Epithelial cell of esophagus (primary cell): ENCODE results near the gene DYNLT1.
"Not testable (repeated sequence)": the region's sequence is repeated elsewhere in the genome, so short reads cannot be mapped to it uniquely, and the experiment has no call there.

Experiments used
- DNase-seq: peaks from one replicate; pipeline ENCODE4 v3.0.0; 2010; ENCODE audit warnings: low read depth
- H3K4me3 ChIP-seq: 2 replicates; pipeline ENCODE4 v1.5.1; 2011; ENCODE audit warnings: mild to moderate bottlenecking, low read length, control low read depth
- CTCF ChIP-seq: IDR thresholded peaks from 2 replicates; pipeline ENCODE4 v1.5.1; 2011; ENCODE audit warnings: low read depth, mild to moderate bottlenecking, low read length, control low read depth, inconsistent platforms; ENCODE audit not compliant: insufficient read depth; ENCODE audit errors: missing control alignments

The DYNLT1 gene

GRCh38 chr6:158654498-158654897, 10.0 kb upstream of the DYNLT1 start:
- DNase-seq: peak; percentile 57
- TF ChIP-seq CTCF: no peak
- H3K4me3 ChIP-seq: no peak overlapping the region

DNA sequence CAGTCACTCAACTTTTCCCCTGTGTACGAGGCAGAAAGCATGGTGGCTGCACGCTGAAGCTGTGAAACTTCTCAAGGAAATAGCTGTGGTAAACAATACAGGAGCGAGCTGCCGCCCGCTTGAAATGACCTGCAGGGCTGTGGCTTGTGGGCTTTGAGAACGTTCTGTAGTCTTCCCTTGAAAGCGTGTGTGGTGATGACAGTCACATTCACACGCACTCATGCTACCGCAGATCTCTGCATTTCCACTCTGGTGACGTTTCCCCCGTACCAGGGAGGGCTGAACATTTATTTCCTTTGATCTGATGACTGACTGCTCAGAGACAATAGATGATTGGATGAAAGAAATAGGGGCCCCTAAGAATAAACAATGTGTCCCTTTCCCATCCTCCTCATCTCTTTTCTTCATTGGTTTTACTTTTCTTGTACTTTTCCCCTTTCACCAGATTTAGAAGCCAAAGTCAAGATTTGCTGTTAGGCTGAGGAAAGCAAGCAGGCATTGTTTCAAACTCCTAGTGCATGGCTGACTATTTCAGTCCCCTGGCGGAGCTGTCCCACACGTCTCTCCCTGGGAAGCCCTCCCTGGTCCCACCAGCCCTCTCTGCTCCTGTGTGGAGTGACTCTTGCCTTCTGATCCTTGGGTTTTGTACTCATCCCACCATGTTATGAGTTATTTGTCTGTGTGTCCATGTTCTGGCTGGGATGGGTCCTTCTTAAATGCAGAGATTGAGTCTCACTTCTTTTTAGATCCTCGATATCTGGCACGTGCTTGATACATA, 9.2 kb upstream of the DYNLT1 start:
- H3K4me3 ChIP-seq: no peak overlapping the region
- no peak for TF ChIP-seq CTCF
- DNase-seq: no peak

DNA sequence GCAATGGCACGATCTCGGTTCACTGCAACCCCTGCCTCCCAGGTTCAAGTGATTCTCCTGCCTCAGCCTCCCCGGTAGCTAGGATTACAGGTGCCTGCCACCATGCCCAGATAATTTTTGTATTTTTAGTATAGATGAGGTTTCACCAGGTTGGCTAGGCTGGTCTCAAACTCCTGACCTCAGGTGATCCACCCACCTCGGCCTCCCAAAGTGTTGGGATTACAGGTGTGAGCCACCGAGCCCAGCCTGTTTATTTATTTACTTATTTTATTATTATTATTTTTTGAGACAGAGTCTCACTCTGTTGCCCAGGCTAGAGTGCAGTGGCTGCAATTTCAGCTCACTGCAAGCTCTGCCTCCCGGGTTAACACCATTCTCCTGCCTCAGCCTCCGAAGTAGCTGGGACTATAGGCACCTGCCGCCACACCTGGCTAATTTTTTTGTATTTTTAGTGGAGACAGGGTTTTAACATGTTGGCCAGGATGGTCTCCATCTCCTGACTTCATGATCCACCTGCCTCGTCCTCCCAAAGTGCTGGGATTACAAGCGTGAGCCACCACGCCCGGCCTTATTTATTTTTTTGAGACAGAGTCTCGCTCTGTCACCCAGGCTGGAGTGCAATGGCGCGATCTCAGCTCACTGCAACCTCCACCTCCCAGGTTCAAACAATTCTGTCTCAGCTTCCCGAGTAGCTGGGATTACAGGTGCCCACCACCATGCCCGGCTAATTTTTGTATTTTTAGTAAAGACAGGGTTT, 7.6 kb upstream of the DYNLT1 start:
- DNase-seq: not testable (repeated sequence)

GRCh38 chr6:158649289-158650143, 5.0 kb upstream of the DYNLT1 start, which contains the start of gene SYTL3:
SYTL3 (plus strand) TSS chr6:158650054; CDS start chr6:158663269, 13,215 bp downstream.
- H3K4me3 ChIP-seq: no peak within 1 kb of the TSS

More for the DNA sequence above, 7.6 kb upstream of the DYNLT1 start:
- H3K4me3 ChIP-seq: not testable (repeated sequence)

DNA sequence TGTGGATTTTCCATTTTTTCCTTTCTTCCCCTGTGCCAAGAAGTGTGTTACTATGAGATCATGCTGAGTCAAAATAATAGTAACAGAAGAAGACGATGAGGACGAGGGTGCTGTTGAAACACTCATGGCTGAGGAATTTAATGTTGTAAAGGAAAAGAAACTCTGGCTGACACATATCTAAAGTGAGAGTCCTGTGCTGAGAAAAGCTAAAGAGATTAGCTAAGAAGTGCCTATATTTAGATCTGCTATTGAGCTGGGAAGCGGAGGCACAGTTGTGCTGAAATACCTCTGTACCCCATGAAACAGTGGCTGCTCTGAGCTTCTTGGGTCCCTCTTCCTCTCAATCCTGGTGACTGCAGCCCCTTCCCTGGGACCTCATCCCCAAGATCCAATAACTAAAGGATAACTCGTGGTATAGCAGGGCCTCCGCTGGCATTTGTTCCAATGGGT, 4.2 kb upstream of the DYNLT1 start:
- DNase-seq: peak; percentile 90
- H3K4me3 ChIP-seq: no peak overlapping the region
- TF ChIP-seq CTCF: no peak

More at GRCh38 chr6:158649289-158650143, 5.0 kb upstream of the DYNLT1 start, which contains the start of gene SYTL3:
- DNase-seq: no peak
- TF ChIP-seq CTCF: no peak

GRCh38 chr6:158647501-158647900, 3.0 kb upstream of the DYNLT1 start:
- no peak for TF ChIP-seq CTCF
- DNase-seq: no peak
- H3K4me3 ChIP-seq: no peak overlapping the region
